HG03432 (cell line): ENCODE data around the gene OR2A12.
"Not testable (repeated sequence)": the region's sequence is repeated elsewhere in the genome, so short reads cannot be mapped to it uniquely, and the experiment has no call there.

Source experiments
- ATAC-seq: cut with Tn5 transposase; IDR thresholded peaks from one replicate; pipeline ENCODE4 v1.9.1; 2021; ENCODE audit warnings: mild to moderate bottlenecking, moderate library complexity; ENCODE audit not compliant: unreplicated experiment

Gene OR2A12

DNA sequence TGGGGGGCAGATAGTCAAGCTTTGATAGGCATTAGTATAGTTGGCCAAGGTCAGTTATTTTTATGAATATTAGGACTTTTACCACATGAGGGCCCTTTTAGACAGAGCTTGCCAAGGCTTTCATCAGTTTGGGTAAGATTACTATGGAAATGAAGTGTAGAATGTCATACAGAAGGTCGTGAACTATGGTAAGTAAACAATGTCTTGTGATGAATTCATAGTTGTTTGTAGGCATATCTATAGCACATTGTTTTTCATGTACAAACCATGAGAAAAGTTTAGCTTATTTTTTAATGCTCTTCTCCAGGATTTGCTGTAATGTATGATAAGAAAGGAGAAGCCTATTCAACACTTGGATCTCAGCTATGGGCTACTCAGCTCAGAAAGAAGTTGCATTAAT, 27.6 kb downstream of the OR2A12 start:
- ATAC-seq = no peak

DNA sequence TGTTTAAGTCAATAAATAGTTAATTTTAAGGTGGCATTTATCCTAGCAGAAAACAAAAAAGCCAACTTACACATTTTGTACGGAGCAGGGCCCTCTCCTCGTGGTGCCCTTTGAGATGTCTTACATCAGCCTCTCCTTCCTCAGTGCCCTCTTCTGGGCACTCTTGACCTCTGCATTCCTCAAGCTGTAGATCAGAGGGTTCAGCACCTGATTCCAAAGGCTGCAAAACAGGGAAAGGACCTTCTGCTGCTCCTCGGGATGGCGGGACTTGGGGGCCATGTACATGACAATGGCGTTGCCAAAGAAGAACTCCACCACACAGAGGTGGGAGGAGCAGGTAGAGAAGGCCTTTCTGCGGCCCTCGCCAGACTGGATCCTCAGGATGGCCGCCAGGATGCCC, 32.3 kb downstream of the OR2A12 start:
- ATAC-seq = no peak

DNA sequence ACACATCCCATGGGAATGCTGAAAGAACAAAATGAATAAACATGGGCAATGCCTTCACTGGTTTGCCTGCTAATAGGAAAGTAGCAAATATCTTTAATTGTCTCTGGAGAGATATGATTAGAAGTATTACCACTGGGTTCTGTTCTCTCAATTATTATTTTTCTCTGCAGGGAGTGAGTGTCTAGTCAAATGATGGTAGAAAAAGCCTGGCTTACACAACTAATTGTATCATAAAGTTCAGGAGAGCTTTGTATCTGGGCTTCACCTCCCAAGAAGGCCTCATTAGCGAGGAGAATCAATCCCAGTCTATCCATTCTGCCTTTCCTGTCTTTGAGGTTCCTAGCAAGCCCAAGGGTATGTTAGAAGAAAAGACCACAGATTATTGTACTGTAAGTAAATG, 36.8 kb downstream of the OR2A12 start, which contains the start of gene OR2A14:
Gene OR2A14, plus strand, starts transcription at position 301 of the 400 bp plus-strand sequence. CDS start 5,937 bp downstream, outside the sequence.
- no peak for ATAC-seq

- ATAC-seq = peak; percentile 100
Observed at GRCh38 chr7:144127714-144128334, 41.7 kb downstream of the OR2A12 start.

DNA sequence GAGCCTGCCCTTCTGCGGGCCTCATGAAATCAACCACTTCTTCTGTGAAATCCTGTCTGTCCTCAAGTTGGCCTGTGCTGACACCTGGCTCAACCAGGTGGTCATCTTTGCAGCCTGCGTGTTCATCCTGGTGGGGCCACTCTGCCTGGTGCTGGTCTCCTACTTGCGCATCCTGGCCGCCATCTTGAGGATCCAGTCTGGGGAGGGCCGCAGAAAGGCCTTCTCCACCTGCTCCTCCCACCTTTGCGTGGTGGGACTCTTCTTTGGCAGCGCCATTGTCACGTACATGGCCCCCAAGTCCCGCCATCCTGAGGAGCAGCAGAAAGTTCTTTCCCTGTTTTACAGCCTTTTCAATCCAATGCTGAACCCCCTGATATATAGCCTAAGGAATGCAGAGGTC, 43.5 kb downstream of the OR2A12 start:
- not testable (repeated sequence) for ATAC-seq

GRCh38 chr7:144130730-144131129, 44.7 kb downstream of the OR2A12 start:
- ATAC-seq = no peak

- ATAC-seq = no peak
Observed at GRCh38 chr7:144132262-144132661, 46.2 kb downstream of the OR2A12 start.

- ATAC-seq = no peak
Observed at GRCh38 chr7:144133307-144133706, 47.2 kb downstream of the OR2A12 start.

DNA sequence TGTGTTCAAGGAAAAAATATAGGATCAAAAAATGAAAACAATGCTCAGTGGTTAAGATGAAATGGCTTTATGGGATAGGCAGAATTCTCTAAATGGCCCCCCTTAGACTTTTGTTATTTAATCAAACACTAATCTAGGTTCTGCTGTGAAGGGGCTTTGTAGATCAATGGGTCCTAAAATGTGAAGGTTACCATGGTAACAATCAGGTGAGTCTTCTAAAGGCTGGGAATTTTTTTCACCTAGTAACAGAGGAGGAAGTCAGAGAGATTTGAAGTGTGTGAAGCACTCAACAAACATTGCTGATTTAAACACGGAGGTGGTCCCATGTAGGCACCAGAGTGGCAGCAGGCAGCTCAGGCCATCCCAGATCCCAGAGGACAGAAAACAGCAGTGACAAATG, 48.0 kb downstream of the OR2A12 start:
- no peak for ATAC-seq

DNA sequence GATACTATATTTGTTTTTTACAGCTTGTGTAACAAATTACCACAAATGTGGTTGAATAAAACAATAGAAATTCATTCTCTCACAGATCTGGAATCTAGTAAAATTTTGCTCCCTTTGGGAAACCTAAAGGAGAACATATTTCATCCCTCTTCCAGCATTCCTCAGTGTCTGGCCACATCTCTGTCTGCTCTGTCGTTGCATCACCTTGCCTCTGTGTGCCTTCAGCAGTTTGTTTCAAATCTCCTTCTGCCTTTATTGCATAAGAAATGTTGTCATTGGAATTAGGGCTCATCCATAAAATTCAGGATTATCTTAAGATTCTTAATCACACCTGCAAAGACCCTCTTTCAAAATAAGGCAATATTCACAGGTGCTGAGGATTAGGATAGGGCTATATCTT, 51.4 kb downstream of the OR2A12 start:
- no peak for ATAC-seq

DNA sequence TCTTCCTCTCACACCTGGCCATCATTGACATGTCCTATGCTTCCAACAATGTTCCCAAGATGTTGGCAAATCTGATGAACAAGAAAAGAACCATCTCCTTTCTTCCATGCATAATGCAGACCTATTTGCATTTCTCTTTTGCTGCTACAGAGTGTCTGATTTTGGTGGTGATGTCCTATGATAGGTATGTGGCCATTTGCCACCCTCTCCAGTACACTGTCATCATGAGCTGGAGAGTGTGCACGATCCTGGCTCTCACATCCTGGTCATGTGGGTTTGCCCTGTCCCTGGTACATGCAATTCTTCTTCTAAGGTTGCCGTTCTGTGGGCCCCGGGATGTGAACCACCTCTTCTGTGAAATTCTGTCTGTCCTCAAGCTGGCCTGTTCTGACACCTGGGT, 56.1 kb downstream of the OR2A12 start:
- ATAC-seq = no peak

DNA sequence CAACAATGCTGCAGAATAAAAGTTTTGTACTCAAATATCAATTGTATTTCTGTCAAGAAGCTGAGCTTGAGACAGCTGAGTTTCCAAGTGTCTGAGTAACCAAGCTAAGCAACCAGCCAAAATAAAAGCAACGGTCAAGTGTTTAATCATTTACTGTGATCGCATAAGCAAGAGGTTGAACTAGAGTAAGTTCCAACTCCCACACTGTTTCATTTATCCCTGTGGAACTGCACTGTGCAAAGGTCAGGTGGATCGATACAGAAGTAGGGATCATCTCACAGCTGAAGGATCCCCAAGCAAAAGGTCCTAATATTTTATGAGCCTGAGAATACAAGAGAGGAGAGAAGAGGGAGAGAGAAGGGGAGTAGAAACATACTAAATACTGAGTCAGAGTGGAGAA, 58.3 kb downstream of the OR2A12 start:
- ATAC-seq = no peak

DNA sequence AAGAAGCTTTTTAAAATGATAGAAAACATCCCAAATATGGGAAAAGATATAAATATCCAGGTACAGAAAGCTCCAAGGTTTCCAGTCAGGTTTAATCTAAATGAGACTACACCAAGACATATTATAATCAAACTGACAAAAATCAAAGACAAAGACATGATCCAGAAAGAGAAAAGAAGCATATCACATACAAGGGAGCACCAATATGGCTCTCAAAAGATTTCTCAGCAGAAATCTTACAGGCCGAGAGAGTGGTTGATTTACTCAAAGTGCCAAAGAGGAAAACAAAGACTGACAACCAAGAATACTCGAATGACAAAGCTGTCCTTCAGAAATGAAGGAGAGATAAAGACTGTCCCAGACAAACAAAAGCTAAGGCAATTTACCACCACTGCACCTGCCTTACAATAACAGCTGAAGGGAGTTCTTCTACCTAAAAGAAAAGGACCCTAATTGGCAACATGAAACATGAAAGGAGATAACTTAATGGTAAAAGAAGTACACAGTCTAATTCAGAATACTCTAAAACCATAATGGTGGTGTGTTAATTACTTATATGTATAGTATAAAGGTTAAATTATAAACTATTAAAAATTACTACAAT, 62.2 kb downstream of the OR2A12 start:
- no peak for ATAC-seq
